Transverse colon (tissue), 3 donors: ENCODE data around the gene MTERF4.

ENCODE experiments used
- CTCF ChIP-seq, 5 experiments: fragments of 200-600 bp in 3 of 5; fragments of 450-650 bp in 2 of 5; sonication (generic) in 3 of 5; IDR thresholded peaks; 1 replicate in 2 of 5; 2 replicates in 3 of 5; pipeline ENCODE4 v1.5.1; 2016 to 2017; ENCODE audit warnings: antibody characterized with exemption in 5 of 5, inconsistent platforms in 3 of 5, mild to moderate bottlenecking in 2 of 5, moderate library complexity in 1 of 5
- POLR2A ChIP-seq: fragments of 450-650 bp; IDR thresholded peaks from one replicate; pipeline ENCODE4 v1.6.1; 2016; ENCODE audit warnings: antibody characterized with exemption, mild to moderate bottlenecking, moderate library complexity

GRCh38 chr2:241132538-241133435, 30.7 kb upstream of the MTERF4 start:
- TF ChIP-seq CTCF (IDR thresholded peaks at IDR 0.05) (no peak), POLR2A (no peak)
